Measurements from ENCODE around the gene UBAC1. TPM values are rescaled to one million over a fixed set of nuclear protein-coding genes. Genes with fewer than 3 reads are reported as not detected.
A peak's percentile ranks its signal among the peaks of the same experiment; 100 is the strongest.
"Not testable (repeated sequence)": the region's sequence is repeated elsewhere in the genome, so short reads cannot be mapped to it uniquely, and the experiment has no call there.

Gene UBAC1
- total and polyA plus RNA-seq, 10 of the 15 experiments (the other 5 are each of a cell fraction or from before 2014, with no cell fraction given) = 16.7 to 54.6 (median 38.5) TPM

GRCh38 chr9:135914921-135915320, 46.3 kb downstream of the UBAC1 start:
- Histone ChIP-seq H2AFZ (ENCODE audit: control insufficient read depth, low read depth, low read length) (no peak overlapping the region), H3K27ac (ENCODE audit: control insufficient read depth, insufficient read depth) (no peak overlapping the region), H3K36me3 (ENCODE audit: control insufficient read depth in 2 of 2, insufficient read depth in 2 of 2, low read length in 1 of 2) (peaks cover 2 to 3% of the 10 kb centered on the region in 2 experiments; a peak in 3 of 4 replicates), H3K4me3 (no peak overlapping the region), H3K9me3 (replicated peaks; ENCODE audit: control insufficient read depth, insufficient read depth, low read length) (peaks cover 12% of the 10 kb centered on the region), H3K27me3 (replicated peaks in 1 of 2; ENCODE audit: control insufficient read depth in 2 of 2, insufficient read depth in 2 of 2, low read length in 1 of 2) (no peaks in the 10 kb centered on the region), H3K9ac (ENCODE audit: control insufficient read depth, insufficient read depth, low read length) (no peak overlapping the region), H3K79me2 (ENCODE audit: control insufficient read depth, insufficient read depth, low read length) (no peaks in the 10 kb centered on the region), H4K20me1 (ENCODE audit: control insufficient read depth, insufficient read depth) (no peaks in the 10 kb centered on the region), H3K4me2 (ENCODE audit: control insufficient read depth, insufficient read depth) (no peak overlapping the region), H3K4me1 (ENCODE audit: control insufficient read depth, insufficient read depth, low read length) (no peaks in the 10 kb centered on the region)
- in situ Hi-C loops (cut with MboI) (no loop called here), intact Hi-C loops (cut with micrococcal nuclease; ENCODE audit: unreplicated experiment) (no loop called here)
- ChIA-PET RAD21 (ENCODE audit: unreplicated experiment) (no interaction called here), SMC1A (ENCODE audit: uncharacterized antibody, unreplicated experiment) (no interaction called here), POLR2A (no interaction called here), CTCF (no interaction called here)
- ATAC-seq (no peak), DNase-seq (ENCODE audit: low read depth, low spot score) (no peak), FAIRE-seq (no peak)
- no TSS peak for BruUV-seq (replicated peaks)
- 94% methylated on average over 1 of the region's 1 CpG for WGBS (ENCODE audit: insufficient coverage, insufficient replicate concordance, low lambda C conversion rate, missing lambda C conversion rate)
- TF ChIP-seq POLR2AphosphoS2 (IDR thresholded peaks at IDR 0.05; ENCODE audit: low read depth, low read length) (no peak), FOS (IDR thresholded peaks at IDR 0.05; ENCODE audit: borderline replicate concordance, extremely low read depth, insufficient read length) (no peak), ZNF622 (IDR thresholded peaks at IDR 0.05) (no peak), KLF5 (IDR thresholded peaks at IDR 0.05; ENCODE audit: partially characterized antibody) (no peak), RBBP5 (conservative IDR thresholded peaks at IDR 0.05) (no peak), CBX3 (IDR thresholded peaks at IDR 0.05; ENCODE audit: borderline replicate concordance, low read depth) (no peak), SMARCA5 (IDR thresholded peaks at IDR 0.05) (no peak), PML (IDR thresholded peaks at IDR 0.05; ENCODE audit: low read length) (no peak), POLR2A (IDR thresholded peaks at IDR 0.05; ENCODE audit: low read depth, low read length) (no peak), IRF4 (IDR thresholded peaks at IDR 0.05; ENCODE audit: low read depth, low read length) (no peak), SMAD5 (IDR thresholded peaks at IDR 0.05; ENCODE audit: low read depth) (no peak), MAX (IDR thresholded peaks at IDR 0.05; ENCODE audit: low read depth, low read length) (no peak), EP300 (IDR thresholded peaks at IDR 0.05; ENCODE audit: borderline replicate concordance in 1 of 2, control insufficient read depth in 1 of 2, low read depth in 2 of 2, low read length in 2 of 2) (no peak)

DNA sequence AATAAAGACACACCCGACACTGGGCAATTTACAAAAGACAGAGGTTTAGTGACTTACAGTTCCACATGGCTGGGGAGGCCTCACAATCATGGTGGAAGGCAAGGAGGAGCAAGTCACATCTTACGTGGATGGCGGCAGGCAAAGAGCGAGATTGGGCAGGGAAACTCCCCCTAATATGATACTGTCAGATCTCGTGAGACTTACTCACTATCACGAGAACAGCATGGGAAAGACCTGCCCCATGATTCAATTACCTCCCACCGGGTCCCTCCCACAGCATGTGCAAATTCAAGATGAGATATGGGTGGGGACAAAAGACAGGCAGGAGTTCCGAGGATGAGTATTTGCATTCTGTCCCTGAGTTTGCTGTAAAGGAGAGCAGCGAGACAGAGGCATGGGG, 49.9 kb downstream of the UBAC1 start:
- DNase-seq (ENCODE audit: low read depth, low spot score); H3K27ac ChIP-seq (ENCODE audit: control insufficient read depth, insufficient read depth); H3K4me2 ChIP-seq (ENCODE audit: control insufficient read depth, insufficient read depth); POLR2A ChIA-PET; in situ Hi-C loops (cut with MboI); intact Hi-C loops (cut with micrococcal nuclease; ENCODE audit: unreplicated experiment); RAD21 ChIA-PET (ENCODE audit: unreplicated experiment); SMC1A ChIA-PET (ENCODE audit: uncharacterized antibody, unreplicated experiment); CTCF ChIA-PET; H4K20me1 ChIP-seq (ENCODE audit: control insufficient read depth, insufficient read depth); H3K27me3 ChIP-seq (replicated peaks in 1 of 2; ENCODE audit: control insufficient read depth in 2 of 2, insufficient read depth in 2 of 2, low read length in 1 of 2); ATAC-seq; H3K4me3 ChIP-seq; H2AFZ ChIP-seq (ENCODE audit: control insufficient read depth, low read depth, low read length); BruUV-seq (replicated peaks); H3K36me3 ChIP-seq (ENCODE audit: control insufficient read depth in 2 of 2, insufficient read depth in 2 of 2, low read length in 1 of 2); H3K9ac ChIP-seq (ENCODE audit: control insufficient read depth, insufficient read depth, low read length): not testable (repeated sequence)
- WGBS (ENCODE audit: insufficient coverage, insufficient replicate concordance, low lambda C conversion rate, missing lambda C conversion rate) = 80% methylated on average over 9 of the region's 9 CpGs
- peak; percentile 18 for FAIRE-seq
- peaks cover 10% of the 10 kb centered on the region for H3K9me3 ChIP-seq (replicated peaks; ENCODE audit: control insufficient read depth, insufficient read depth, low read length)
- H3K79me2 ChIP-seq (ENCODE audit: control insufficient read depth, insufficient read depth, low read length) = peaks cover 15% of the 10 kb centered on the region
- H3K4me1 ChIP-seq (ENCODE audit: control insufficient read depth, insufficient read depth, low read length) = peaks cover 13% of the 10 kb centered on the region
